Peyer's patch (tissue), 4 donors: ENCODE data around the gene RNF157. TPM values are rescaled to one million over a fixed set of nuclear protein-coding genes. Genes with fewer than 3 reads are reported as not detected.
A peak's percentile ranks its signal among the peaks of the same experiment; 100 is the strongest.

Experiments used
- DNase-seq, 3 donors: peaks; one replicate each; pipeline ENCODE4 v3.0.0-alpha.2; 2017 to 2019
- H3K27ac ChIP-seq, 4 donors: fragments of 200-600 bp; sonication (generic); one replicate each; pipeline ENCODE4 v1.5.1; 2016 to 2019
- H3K27me3 ChIP-seq, 2 donors: fragments of 200-600 bp; sonication (generic); one replicate each; pipeline ENCODE4 v1.5.1; 2019
- H3K36me3 ChIP-seq, 3 donors: fragments of 200-600 bp; sonication (generic); one replicate each; pipeline ENCODE4 v1.5.1; 2016 to 2019
- H3K4me1 ChIP-seq, 4 donors: fragments of 200-600 bp; sonication (generic); one replicate each; pipeline ENCODE4 v1.5.1; 2016 to 2019
- H3K4me3 ChIP-seq, 4 donors: fragments of 200-600 bp; sonication (generic); 1 replicate in 3 of 4; 2 replicates in 1 of 4; pipeline ENCODE4 v1.5.1; 2016 to 2019; ENCODE audit warnings: mild to moderate bottlenecking in 1 of 4
- H3K9me3 ChIP-seq, 4 donors: fragments of 200-600 bp; sonication (generic); one replicate each; pipeline ENCODE4 v1.5.1; 2016 to 2019; ENCODE audit warnings: mild to moderate bottlenecking in 1 of 4
- CTCF ChIP-seq, 6 experiments: fragments of 450-650 bp in 4 of 6; fragments of 200-600 bp in 2 of 6; sonication (generic) in 1 of 6; IDR thresholded peaks; one replicate each; pipeline ENCODE4 v1.5.1; 2017 to 2019; ENCODE audit warnings: antibody characterized with exemption in 6 of 6, mild to moderate bottlenecking in 3 of 6, moderate library complexity in 1 of 6
- POLR2A ChIP-seq, 2 donors: fragments of 450-650 bp; IDR thresholded peaks; one replicate each; pipeline ENCODE4 v1.5.1; 2017; ENCODE audit warnings: antibody characterized with exemption in 2 of 2, mild to moderate bottlenecking in 2 of 2, moderate library complexity in 2 of 2
- total RNA-seq, 4 donors: library from RNA; depleted of rRNA; stranded (reverse); fragments of >200 nt; gene quantifications; one replicate each; pipeline ENCODE4 v1.1.0, GENCODE V29; 2016

The RNF157 gene
- total RNA-seq, 4 donors from 2014 or later = 73.4 to 115 (median 106) TPM

GRCh38 chr17:76195281-76196096, 44.8 kb downstream of the RNF157 start:
- no peaks in the 10 kb centered on the region for H3K4me1 ChIP-seq
- no peaks in the 10 kb centered on the region for H3K36me3 ChIP-seq
- H3K27ac ChIP-seq = no peak overlapping the region
- no peak for TF ChIP-seq CTCF (IDR thresholded peaks at IDR 0.05)
- TF ChIP-seq POLR2A (IDR thresholded peaks at IDR 0.05) = no peak
- H3K27me3 ChIP-seq = no peaks in the 10 kb centered on the region
- no peak overlapping the region for H3K4me3 ChIP-seq
- H3K9me3 ChIP-seq = no peaks in the 10 kb centered on the region
- DNase-seq = no peak

GRCh38 chr17:76193591-76193990, 46.7 kb downstream of the RNF157 start:
- H3K4me1 ChIP-seq = no peaks in the 10 kb centered on the region
- no peak for DNase-seq
- H3K9me3 ChIP-seq = no peaks in the 10 kb centered on the region
- no peaks in the 10 kb centered on the region for H3K27me3 ChIP-seq
- no peak overlapping the region for H3K27ac ChIP-seq
- TF ChIP-seq CTCF (IDR thresholded peaks at IDR 0.05) (no peak), POLR2A (IDR thresholded peaks at IDR 0.05) (no peak)
- no peaks in the 10 kb centered on the region for H3K36me3 ChIP-seq
- no peak overlapping the region for H3K4me3 ChIP-seq

- Histone ChIP-seq H3K4me1 (no peaks in the 10 kb centered on the region), H3K27me3 (no peaks in the 10 kb centered on the region), H3K36me3 (no peaks in the 10 kb centered on the region), H3K9me3 (no peaks in the 10 kb centered on the region), H3K4me3 (no peak overlapping the region), H3K27ac (peak overlapping the region; percentile 23 to 50 (median 46))
- peak in 1 of 3 donors; percentile 29 for DNase-seq
- TF ChIP-seq POLR2A (IDR thresholded peaks at IDR 0.05) = no peak
- TF ChIP-seq CTCF (IDR thresholded peaks at IDR 0.05) = no peak
These were observed 48.4 kb downstream of the RNF157 start for GRCh38 chr17:76191896-76192295.

GRCh38 chr17:76189741-76190140, 50.6 kb downstream of the RNF157 start:
- DNase-seq = no peak
- Histone ChIP-seq H3K36me3 (no peaks in the 10 kb centered on the region), H3K4me3 (no peak overlapping the region), H3K27ac (no peak overlapping the region), H3K27me3 (no peaks in the 10 kb centered on the region), H3K4me1 (no peaks in the 10 kb centered on the region), H3K9me3 (no peaks in the 10 kb centered on the region)
- no peak for TF ChIP-seq CTCF (IDR thresholded peaks at IDR 0.05)
- no peak for TF ChIP-seq POLR2A (IDR thresholded peaks at IDR 0.05)

GRCh38 chr17:76189247-76189646, 51.0 kb downstream of the RNF157 start:
- H3K36me3 ChIP-seq = no peaks in the 10 kb centered on the region
- DNase-seq = no peak
- no peak for TF ChIP-seq CTCF (IDR thresholded peaks at IDR 0.05)
- TF ChIP-seq POLR2A (IDR thresholded peaks at IDR 0.05) = no peak
- H3K4me3 ChIP-seq = no peak overlapping the region
- H3K27ac ChIP-seq = peak overlapping the region in 1 of 4 donors; percentile 15
- H3K9me3 ChIP-seq = no peaks in the 10 kb centered on the region
- H3K27me3 ChIP-seq = no peaks in the 10 kb centered on the region
- no peaks in the 10 kb centered on the region for H3K4me1 ChIP-seq
